H9 (cell line): Measurements from ENCODE around the gene MGLL. TPM values are rescaled to one million over a fixed set of nuclear protein-coding genes. Genes with fewer than 3 reads are reported as not detected.

Experiments used
- DNase-seq: peaks from one replicate; pipeline ENCODE4 v3.0.0-alpha.2; 2017
- H2AFZ ChIP-seq: one replicate; pipeline ENCODE4 v1.6.1; 2013; ENCODE audit warnings: mild to moderate bottlenecking, low read length, control low read depth, moderate library complexity
- H2AK5ac ChIP-seq: 2 replicates; pipeline ENCODE4 v1.6.1; 2013; ENCODE audit warnings: low read length, control low read depth, mixed read lengths; ENCODE audit not compliant: insufficient read length
- H2BK120ac ChIP-seq: one replicate; pipeline ENCODE4 v1.6.1; 2013; ENCODE audit warnings: low read depth, mild to moderate bottlenecking, low read length, control low read depth, inconsistent platforms; ENCODE audit not compliant: poor library complexity, severe bottlenecking
- H2BK12ac ChIP-seq: 2 replicates; pipeline ENCODE4 v1.6.1; 2013; ENCODE audit warnings: low read length, control low read depth, mixed read lengths, low read depth; ENCODE audit not compliant: insufficient read length
- H2BK15ac ChIP-seq: 2 replicates; pipeline ENCODE4 v1.6.1; 2013; ENCODE audit warnings: low read depth, low read length, control low read depth
- H2BK20ac ChIP-seq: one replicate; pipeline ENCODE4 v1.6.1; 2013; ENCODE audit warnings: low read depth, mild to moderate bottlenecking, low read length, control low read depth, inconsistent platforms; ENCODE audit not compliant: poor library complexity, severe bottlenecking
- H2BK5ac ChIP-seq: 2 replicates; pipeline ENCODE4 v1.6.1; 2013; ENCODE audit warnings: low read length, control low read depth, mixed read lengths; ENCODE audit not compliant: insufficient read length
- H3K14ac ChIP-seq: 2 replicates; pipeline ENCODE4 v1.6.1; 2013; ENCODE audit warnings: low read length, control low read depth; ENCODE audit not compliant: insufficient read depth
- H3K18ac ChIP-seq: 2 replicates; pipeline ENCODE4 v1.6.1; 2013; ENCODE audit warnings: low read depth, mild to moderate bottlenecking, mixed read lengths, low read length, control low read depth; ENCODE audit not compliant: insufficient read length
- H3K23ac ChIP-seq: 2 replicates; pipeline ENCODE4 v1.6.1; 2013; ENCODE audit warnings: low read length, control low read depth, mixed read lengths, low read depth; ENCODE audit not compliant: insufficient read length
- H3K23me2 ChIP-seq: 2 replicates; pipeline ENCODE4 v1.6.1; 2013; ENCODE audit warnings: low read depth, mild to moderate bottlenecking, mixed read lengths, low read length, control low read depth; ENCODE audit not compliant: insufficient read length, poor library complexity, severe bottlenecking
- H3K27ac ChIP-seq: 2 replicates; pipeline ENCODE4 v1.5.1; 2013; ENCODE audit warnings: low read length, control low read depth, mixed read lengths, low read depth; ENCODE audit not compliant: insufficient read length
- H3K27me3 ChIP-seq: 2 replicates; pipeline ENCODE4 v1.6.1; 2013; ENCODE audit warnings: low read length, control low read depth, inconsistent platforms; ENCODE audit not compliant: insufficient read depth
- H3K4ac ChIP-seq: 2 replicates; pipeline ENCODE4 v1.6.1; 2013; ENCODE audit warnings: low read depth, mild to moderate bottlenecking, control low read depth, inconsistent platforms, low read length, moderate library complexity
- H3K4me1 ChIP-seq: 2 replicates; pipeline ENCODE4 v1.6.1; 2013; ENCODE audit warnings: low read length, control low read depth, inconsistent platforms; ENCODE audit not compliant: insufficient read depth
- H3K4me2 ChIP-seq: 2 replicates; pipeline ENCODE4 v1.6.1; 2013; ENCODE audit warnings: low read length, control low read depth, mixed read lengths; ENCODE audit not compliant: insufficient read length, insufficient read depth
- H3K56ac ChIP-seq: 2 replicates; pipeline ENCODE4 v1.6.1; 2013; ENCODE audit warnings: low read depth, mild to moderate bottlenecking, mixed read lengths, low read length, control low read depth; ENCODE audit not compliant: insufficient read length
- H3K79me1 ChIP-seq: 2 replicates; pipeline ENCODE4 v1.6.1; 2013; ENCODE audit warnings: low read depth, mild to moderate bottlenecking, moderate library complexity, low read length, control low read depth, inconsistent platforms; ENCODE audit not compliant: insufficient read depth, poor library complexity, severe bottlenecking
- H3K79me2 ChIP-seq: 2 replicates; pipeline ENCODE4 v1.6.1; 2013; ENCODE audit warnings: low read length, control low read depth, inconsistent platforms; ENCODE audit not compliant: insufficient read depth
- H3K9ac ChIP-seq: 2 replicates; pipeline ENCODE4 v1.6.1; 2013; ENCODE audit warnings: low read length, control low read depth, mixed read lengths; ENCODE audit not compliant: insufficient read length; ENCODE audit errors: extremely low read depth
- H3K9me3 ChIP-seq: one replicate; pipeline ENCODE4 v1.6.1; 2013; ENCODE audit warnings: low read depth, low read length, inconsistent platforms; ENCODE audit not compliant: control insufficient read depth
- H3T11ph ChIP-seq: one replicate; pipeline ENCODE4 v1.6.1; 2013; ENCODE audit warnings: mild to moderate bottlenecking, low read length, control low read depth, inconsistent platforms
- H4K20me1 ChIP-seq: one replicate; pipeline ENCODE4 v1.6.1; 2013; ENCODE audit not compliant: control insufficient read depth, insufficient read length, insufficient read depth
- H4K5ac ChIP-seq: 2 replicates; pipeline ENCODE4 v1.6.1; 2013; ENCODE audit warnings: low read depth, mild to moderate bottlenecking, mixed read lengths, low read length, control low read depth; ENCODE audit not compliant: insufficient read length
- H4K8ac ChIP-seq: replicated peaks from 2 replicates; pipeline ENCODE4 v1.6.1; 2013; ENCODE audit warnings: low read length, control low read depth, mixed read lengths, low read depth; ENCODE audit not compliant: insufficient read length
- H4K91ac ChIP-seq: 2 replicates; pipeline ENCODE4 v1.6.1; 2013; ENCODE audit warnings: low read depth, mild to moderate bottlenecking, moderate library complexity, mixed read lengths, low read length, control low read depth; ENCODE audit not compliant: insufficient read length
- H3K27ac Mint-ChIP-seq, 3 experiments: 2 replicates in 2 of 3; 3 replicates in 1 of 3; pipeline ENCODE4 v1.8.0; 2020 to 2021; ENCODE audit warnings: mixed read lengths in 3 of 3, mild to moderate bottlenecking in 1 of 3, moderate library complexity in 1 of 3
- H3K27me3 Mint-ChIP-seq: 2 replicates; pipeline ENCODE4 v1.8.0; 2021; ENCODE audit warnings: low read depth, mild to moderate bottlenecking, moderate library complexity, mixed read lengths
- H3K36me3 Mint-ChIP-seq, 3 experiments: 2 replicates in 2 of 3; 3 replicates in 1 of 3; pipeline ENCODE4 v1.8.0; 2020 to 2021; ENCODE audit warnings: low read depth in 3 of 3, mixed read lengths in 3 of 3; ENCODE audit not compliant: insufficient read depth in 1 of 3
- H3K4me1 Mint-ChIP-seq, 2 experiments: 2 replicates each; pipeline ENCODE4 v1.8.0; 2020; ENCODE audit warnings: mixed read lengths in 2 of 2
- H3K4me3 Mint-ChIP-seq, 2 experiments: 2 replicates in 1 of 2; 3 replicates in 1 of 2; pipeline ENCODE4 v1.8.0; 2020 to 2021; ENCODE audit warnings: mild to moderate bottlenecking in 2 of 2, mixed read lengths in 2 of 2, moderate library complexity in 1 of 2
- H3K9me3 Mint-ChIP-seq, 2 experiments: 2 replicates in 1 of 2; 3 replicates in 1 of 2; pipeline ENCODE4 v1.8.0; 2020; ENCODE audit warnings: mild to moderate bottlenecking in 2 of 2, mixed read lengths in 2 of 2, moderate library complexity in 1 of 2
- CTCF ChIP-seq: fragments of 200-600 bp; sonication (generic); conservative IDR thresholded peaks from 3 replicates; pipeline ENCODE4 v1.8.0; 2021; ENCODE audit warnings: antibody characterized with exemption, mild to moderate bottlenecking
- WGBS: extraction: QIAGEN DNeasy Blood & Tissue Kit; methylation state at CpG from one replicate; pipeline ENCODE4 v1.1.7; 2013; ENCODE audit warnings: missing lambda C conversion rate, low lambda C conversion rate, mixed read lengths; ENCODE audit not compliant: insufficient read length; ENCODE audit errors: extremely low coverage; 5-methylcytosine and 5-hydroxymethylcytosine counted together
- total RNA-seq: library from RNA; stranded (reverse); gene quantifications from 2 replicates; pipeline ENCODE4 v1.2.1, GENCODE V29; 2021

MGLL gene
- total RNA-seq, 1 experiment from 2014 or later, result 0.11 TPM

- Histone ChIP-seq H3K23ac (no peak overlapping the region), H2BK5ac (no peak overlapping the region), H3K4ac (no peak overlapping the region), H4K91ac (no peak overlapping the region), H2BK120ac (no peak overlapping the region), H3K27ac (no peak overlapping the region), H3K56ac (no peak overlapping the region), H3K27me3 (no peaks in the 10 kb centered on the region), H3K18ac (no peak overlapping the region), H2AK5ac (no peak overlapping the region), H3K9ac (no peak overlapping the region), H3K4me2 (no peak overlapping the region), H3K4me1 (no peaks in the 10 kb centered on the region), H4K5ac (no peak overlapping the region), H2BK15ac (no peak overlapping the region), H3K9me3 (no peaks in the 10 kb centered on the region), H3K79me1 (no peaks in the 10 kb centered on the region), H3T11ph (no peak overlapping the region), H4K20me1 (no peaks in the 10 kb centered on the region), H3K23me2 (no peaks in the 10 kb centered on the region), H3K79me2 (no peaks in the 10 kb centered on the region), H2BK20ac (no peak overlapping the region), H2AFZ (no peak overlapping the region), H3K14ac (no peak overlapping the region), H2BK12ac (no peak overlapping the region), H4K8ac (no peak overlapping the region)
- Mint-ChIP-seq H3K9me3 (no peaks in the 10 kb centered on the region), H3K27ac (no peak overlapping the region), H3K4me3 (no peak overlapping the region), H3K27me3 (peaks cover 1% of the 10 kb centered on the region; the same call in 1 of the 2 replicates), H3K4me1 (peaks cover 9 to 14% of the 10 kb centered on the region in 2 experiments), H3K36me3 (no peaks in the 10 kb centered on the region)
- WGBS, result no CpG with 5 or more reads among the region's 19 CpGs
- no peak for TF ChIP-seq CTCF
- no peak for DNase-seq
Observed at GRCh38 chr3:127786353-127787070, 35.8 kb downstream of the MGLL start.
